SK-N-DZ (cell line): Measurements from ENCODE around the gene TAF15.
A peak's percentile ranks its signal among the peaks of the same experiment; 100 is the strongest.

Source experiments
- DNase-seq: peaks from one replicate; pipeline ENCODE4 v3.0.0-alpha.2; 2015; ENCODE audit warnings: low spot score

Gene TAF15

GRCh38 chr17:35786941-35787432 lies 22.3 kb upstream of the TAF15 start:
- peak; percentile 90 for DNase-seq

GRCh38 chr17:35788477-35789368 lies 20.6 kb upstream of the TAF15 start:
- DNase-seq: no peak

DNA sequence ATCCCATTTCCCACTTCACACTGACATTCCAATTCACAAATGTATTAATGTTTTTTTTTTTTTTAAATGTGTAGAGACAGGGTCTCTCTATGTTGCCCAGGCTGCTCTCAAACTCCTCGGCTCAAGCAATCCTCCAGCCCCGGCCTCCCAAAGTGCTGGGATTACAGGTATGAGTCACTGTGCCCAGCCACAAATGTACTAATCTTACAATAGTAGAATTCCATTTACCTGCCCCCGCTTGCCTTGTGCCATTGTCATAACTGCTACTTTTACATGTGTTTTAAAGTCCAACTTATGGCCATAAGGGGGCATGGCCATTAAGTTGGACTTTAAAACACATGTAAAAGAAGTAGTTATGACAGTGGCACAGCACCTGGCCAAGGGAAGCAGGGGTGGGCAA lies 18.4 kb upstream of the TAF15 start:
- no peak for DNase-seq

DNA sequence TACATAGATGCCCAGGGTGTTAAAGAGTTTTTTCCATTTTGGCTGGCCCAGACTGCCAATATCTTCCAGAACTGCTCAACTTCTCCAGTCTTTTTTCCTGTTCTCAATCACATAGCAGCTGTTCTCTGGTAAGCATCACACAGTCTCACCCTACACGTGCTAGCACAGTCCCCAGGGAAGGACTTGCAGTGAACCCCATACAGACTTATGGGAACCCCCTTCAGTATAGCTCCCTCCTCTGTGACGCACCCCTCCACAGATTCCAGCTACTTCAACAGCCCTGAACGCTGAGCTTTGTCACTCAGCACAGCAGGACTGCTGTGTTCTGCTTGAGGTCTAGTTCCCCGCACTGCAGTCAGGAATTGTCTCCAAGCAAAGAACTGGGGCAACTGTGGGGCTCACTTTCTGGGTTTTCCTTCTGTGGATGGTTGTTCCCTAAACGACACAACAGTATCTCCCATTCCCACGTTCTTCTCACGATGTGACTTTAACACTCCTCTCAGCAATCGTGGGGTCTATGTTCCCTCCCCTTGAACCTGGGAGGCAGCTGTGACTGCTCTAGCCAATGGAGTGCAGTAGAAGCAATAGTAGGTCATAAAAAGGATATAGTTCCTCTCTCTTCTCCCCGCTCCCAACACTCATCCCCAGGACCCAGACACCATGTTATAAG lies 17.5 kb upstream of the TAF15 start:
- no peak for DNase-seq

- no peak for DNase-seq
These were observed 16.0 kb upstream of the TAF15 start for GRCh38 chr17:35793257-35793656.

- no peak for DNase-seq
These were observed 14.0 kb upstream of the TAF15 start, which contains the start of gene MMP28 for GRCh38 chr17:35795007-35795870. MMP28 (minus strand) TSS chr17:35795641; CDS start chr17:35795377, 264 bp downstream.

GRCh38 chr17:35795871-35796265 lies 13.4 kb upstream of the TAF15 start:
- DNase-seq: no peak

- no peak for DNase-seq
These were observed 12.3 kb upstream of the TAF15 start for GRCh38 chr17:35796942-35797341.

DNA sequence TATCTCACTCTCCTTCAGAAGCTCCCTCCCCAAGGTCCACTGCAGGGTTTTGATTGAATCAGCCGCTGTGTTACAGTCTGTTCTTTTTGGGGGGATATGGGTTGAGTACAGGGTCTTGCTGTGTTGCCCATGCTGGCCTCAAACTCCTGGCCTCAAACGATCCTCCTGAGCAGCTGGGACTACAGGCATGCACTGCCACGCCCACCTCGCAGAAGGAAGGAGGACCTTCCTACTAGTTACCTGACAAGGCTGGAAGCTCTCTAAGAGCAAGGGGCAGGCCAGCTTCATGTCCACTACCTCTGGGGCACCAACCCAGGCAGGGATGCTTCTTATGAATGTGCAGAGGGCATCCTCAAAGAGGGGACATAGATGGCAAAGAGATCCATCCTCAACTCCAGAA lies 11.9 kb upstream of the TAF15 start:
- DNase-seq: no peak

DNA sequence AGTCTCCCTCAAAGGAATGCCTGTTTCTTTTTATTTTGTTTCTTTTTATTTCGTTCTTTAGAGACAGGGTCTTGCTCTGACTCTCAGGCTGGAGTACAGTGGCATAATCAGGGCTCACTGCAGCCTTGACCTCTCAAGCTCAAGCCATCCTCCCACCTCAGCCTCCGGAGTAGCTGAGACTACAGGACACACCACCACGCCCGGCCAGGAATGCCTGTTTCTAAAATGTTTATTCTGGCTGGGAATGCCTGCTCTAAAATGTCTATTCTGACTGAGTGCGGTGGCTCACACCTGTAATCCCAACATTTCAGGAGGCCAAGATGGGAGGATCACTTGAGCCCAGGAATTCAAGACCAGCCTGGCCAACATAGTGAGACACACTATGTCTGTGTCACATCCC lies 11.4 kb upstream of the TAF15 start:
- no peak for DNase-seq

DNA sequence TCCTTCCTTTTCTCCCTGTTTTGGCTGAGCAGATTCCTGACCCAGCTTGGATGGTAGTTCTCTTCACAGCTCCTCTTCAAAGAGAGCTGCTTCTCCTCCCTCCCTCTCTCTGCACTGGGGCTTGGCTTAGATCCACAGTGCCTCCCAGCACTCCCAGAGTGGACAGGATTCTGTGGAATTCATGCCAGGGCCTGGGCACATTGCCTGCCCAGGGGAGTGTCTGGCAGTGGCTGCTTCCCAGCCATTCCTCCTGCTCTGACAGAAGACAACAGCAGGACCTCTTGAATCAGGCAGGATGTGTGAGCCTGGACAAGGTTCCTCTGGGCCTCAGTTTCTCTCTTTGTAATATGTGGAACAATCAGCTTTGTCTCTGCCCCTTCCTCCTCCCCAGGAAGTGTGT lies 9.3 kb upstream of the TAF15 start:
- no peak for DNase-seq

GRCh38 chr17:35801583-35802224 lies 7.6 kb upstream of the TAF15 start:
- peak; percentile 89 for DNase-seq

GRCh38 chr17:35804658-35805192 lies 4.6 kb upstream of the TAF15 start:
- peak; percentile 90 for DNase-seq

- DNase-seq: no peak
These were observed 1.7 kb upstream of the TAF15 start for GRCh38 chr17:35807371-35808144.

- DNase-seq: no peak
These were observed 883 bp upstream of the TAF15 start for GRCh38 chr17:35808240-35808961.

DNA sequence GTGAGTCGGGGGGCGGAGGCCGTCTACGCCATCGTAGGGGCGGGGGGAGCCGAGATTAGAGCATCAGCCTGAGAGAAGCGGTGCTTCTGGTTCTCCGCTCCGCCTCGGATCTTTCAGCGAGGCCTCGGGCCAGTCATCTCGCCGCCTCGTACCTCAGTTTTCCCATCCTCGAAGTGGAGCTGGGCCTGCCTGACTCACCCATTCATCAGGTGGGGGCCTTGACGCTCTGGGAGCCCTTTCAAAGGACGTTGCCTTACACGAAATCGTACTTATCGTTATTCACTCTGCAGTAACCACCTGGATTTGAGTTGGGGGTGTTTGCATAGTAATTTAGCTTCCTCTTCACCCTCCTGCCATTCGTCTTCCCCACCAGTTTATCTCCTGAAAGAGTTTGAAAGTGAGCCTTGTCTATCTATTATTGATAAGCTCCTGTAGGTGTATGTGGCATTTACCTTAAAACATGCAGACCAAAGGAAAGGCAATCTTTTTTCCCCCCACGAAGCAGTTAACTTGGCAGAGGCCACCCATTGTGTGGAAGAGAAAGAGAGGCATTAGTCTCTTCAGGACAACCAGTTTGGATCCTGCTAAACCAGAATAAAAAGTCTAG lies 674 bp downstream of the TAF15 start:
- no peak for DNase-seq

DNA sequence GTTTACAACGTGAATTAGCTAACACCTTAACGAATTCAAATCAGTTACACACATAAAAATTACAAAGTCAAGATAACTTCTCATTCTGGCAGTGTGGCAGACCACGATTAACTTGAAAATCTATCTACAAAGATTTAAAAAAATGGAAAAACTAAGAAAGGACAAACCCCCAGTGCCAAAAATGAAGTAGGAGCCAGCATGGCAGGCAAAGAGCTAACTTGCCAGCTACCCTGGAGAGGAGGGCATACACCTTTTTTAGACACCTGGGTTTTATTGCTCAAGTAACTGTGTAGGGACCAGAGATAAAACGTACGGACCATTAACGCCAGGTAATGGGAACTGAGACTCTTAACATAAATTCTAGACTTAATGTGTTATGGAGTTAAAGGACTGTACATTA lies 2.5 kb downstream of the TAF15 start:
- no peak for DNase-seq

DNA sequence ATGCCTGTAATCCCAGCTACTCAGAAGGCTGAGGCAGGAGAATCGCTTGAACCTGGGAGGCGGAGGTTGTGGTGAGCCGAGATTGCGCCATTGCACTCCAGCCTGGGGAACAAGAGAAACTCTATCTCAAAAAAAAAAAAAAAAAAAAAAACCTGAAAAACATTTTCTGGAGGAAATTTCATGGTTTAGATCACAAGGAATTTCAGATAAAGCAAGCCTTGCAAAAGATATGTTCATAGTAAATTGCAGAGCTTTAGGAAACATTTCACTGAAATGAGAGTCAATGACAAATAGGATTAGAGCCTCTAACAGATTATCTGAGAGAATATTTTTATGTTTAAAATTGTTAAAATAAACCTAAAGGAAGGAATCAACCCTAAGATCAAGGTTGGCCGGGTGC lies 3.2 kb downstream of the TAF15 start:
- DNase-seq: no peak

- DNase-seq: no peak
These were observed 7.4 kb downstream of the TAF15 start for GRCh38 chr17:35816723-35817122.
